Measurements from ENCODE around the gene RNF8.
"Not testable (repeated sequence)": the region's sequence is repeated elsewhere in the genome, so short reads cannot be mapped to it uniquely, and the experiment has no call there.

The RNF8 gene

DNA sequence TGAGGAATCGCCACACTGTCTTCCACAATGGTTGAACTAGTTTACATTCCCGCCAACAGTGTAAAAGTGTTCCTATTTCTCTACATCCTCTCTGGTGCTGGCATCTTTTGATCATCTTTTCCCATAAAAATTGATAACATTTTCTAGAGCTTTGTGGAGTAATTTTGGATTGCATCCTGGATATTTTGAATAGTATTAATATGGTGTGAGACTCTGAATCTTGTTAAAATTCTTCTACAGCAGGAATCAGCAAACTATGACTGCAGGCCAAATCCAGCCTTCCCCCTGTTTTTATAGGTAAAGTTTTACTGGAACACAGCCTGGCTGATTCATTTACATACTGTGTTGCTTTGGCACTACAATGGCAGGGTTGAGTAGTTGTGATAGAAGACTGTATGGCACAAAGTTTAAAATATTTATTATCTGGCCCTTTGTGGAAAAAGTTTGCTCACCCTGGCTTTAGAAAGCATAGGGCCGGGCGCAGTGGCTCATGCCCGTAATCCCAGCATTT lies 15.0 kb upstream of the RNF8 start:
- in situ Hi-C loops (cut with HindIII; ENCODE audit: low pct_ligation_motif_present, low sequenced_read_pairs): no loop called here
- H3K27ac ChIP-seq: no peak overlapping the region
- TF ChIP-seq, protein P1, sequence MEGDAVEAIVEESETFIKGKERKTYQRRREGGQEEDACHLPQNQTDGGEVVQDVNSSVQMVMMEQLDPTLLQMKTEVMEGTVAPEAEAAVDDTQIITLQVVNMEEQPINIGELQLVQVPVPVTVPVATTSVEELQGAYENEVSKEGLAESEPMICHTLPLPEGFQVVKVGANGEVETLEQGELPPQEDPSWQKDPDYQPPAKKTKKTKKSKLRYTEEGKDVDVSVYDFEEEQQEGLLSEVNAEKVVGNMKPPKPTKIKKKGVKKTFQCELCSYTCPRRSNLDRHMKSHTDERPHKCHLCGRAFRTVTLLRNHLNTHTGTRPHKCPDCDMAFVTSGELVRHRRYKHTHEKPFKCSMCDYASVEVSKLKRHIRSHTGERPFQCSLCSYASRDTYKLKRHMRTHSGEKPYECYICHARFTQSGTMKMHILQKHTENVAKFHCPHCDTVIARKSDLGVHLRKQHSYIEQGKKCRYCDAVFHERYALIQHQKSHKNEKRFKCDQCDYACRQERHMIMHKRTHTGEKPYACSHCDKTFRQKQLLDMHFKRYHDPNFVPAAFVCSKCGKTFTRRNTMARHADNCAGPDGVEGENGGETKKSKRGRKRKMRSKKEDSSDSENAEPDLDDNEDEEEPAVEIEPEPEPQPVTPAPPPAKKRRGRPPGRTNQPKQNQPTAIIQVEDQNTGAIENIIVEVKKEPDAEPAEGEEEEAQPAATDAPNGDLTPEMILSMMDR (IDR thresholded peaks at IDR 0.05; ENCODE audit: low read depth, low read length, missing control alignments): no peak
- DNase-seq: no peak
- no peak overlapping the region for H3K4me3 ChIP-seq (ENCODE audit: low read depth, low read length)
- H3K36me3 ChIP-seq (replicated peaks): no peaks in the 10 kb centered on the region
- H3K27me3 ChIP-seq (replicated peaks): no peaks in the 10 kb centered on the region

DNA sequence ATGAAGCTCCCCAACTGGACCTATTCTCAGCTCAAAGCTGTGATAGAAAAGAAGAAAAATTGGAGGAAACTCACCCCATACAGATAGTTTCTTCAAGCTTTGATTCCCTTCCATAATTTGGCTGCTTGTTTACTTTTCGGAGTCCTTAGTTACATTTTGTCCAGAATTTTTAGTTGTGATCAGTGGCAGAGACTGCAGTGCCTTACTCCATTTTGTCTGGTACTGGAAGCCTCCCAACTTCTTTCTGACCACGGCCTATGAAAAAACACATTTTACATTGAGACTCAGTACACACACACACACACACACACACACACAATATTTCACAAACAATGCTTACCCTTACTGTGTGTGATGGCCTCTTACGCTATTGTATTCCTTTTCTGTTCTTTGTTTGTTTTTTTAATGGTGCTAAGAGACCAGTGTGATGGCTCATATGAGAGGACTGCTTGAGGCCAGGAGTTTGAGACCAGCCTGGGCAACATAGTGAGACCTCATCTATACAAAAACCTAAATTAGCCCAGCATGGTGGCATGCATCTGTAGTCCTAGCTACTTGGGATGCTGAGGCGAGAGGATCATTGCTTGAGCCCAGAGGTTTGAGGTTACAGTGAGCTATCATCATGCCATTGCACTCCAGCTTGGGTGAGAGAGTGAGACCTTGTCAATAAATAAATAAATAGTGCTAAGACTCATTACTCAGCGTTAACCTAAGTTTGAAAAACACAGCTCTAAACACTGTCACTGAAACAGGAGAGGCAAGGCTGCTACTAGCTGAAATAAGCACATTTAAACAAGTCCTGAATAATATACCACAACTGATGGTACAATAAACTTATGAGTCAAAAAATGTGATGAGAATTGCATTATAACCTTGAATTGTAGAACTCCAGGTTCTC lies 13.8 kb upstream of the RNF8 start:
- Histone ChIP-seq H3K36me3 (replicated peaks) (no peaks in the 10 kb centered on the region), H3K27ac (no peak overlapping the region), H3K27me3 (replicated peaks) (no peaks in the 10 kb centered on the region), H3K4me3 (ENCODE audit: low read depth, low read length) (no peak overlapping the region)
- TF ChIP-seq, protein P1 (IDR thresholded peaks at IDR 0.05; ENCODE audit: low read depth, low read length, missing control alignments): no peak
- in situ Hi-C loops (cut with HindIII; ENCODE audit: low pct_ligation_motif_present, low sequenced_read_pairs): no loop called here
- no peak for DNase-seq

DNA sequence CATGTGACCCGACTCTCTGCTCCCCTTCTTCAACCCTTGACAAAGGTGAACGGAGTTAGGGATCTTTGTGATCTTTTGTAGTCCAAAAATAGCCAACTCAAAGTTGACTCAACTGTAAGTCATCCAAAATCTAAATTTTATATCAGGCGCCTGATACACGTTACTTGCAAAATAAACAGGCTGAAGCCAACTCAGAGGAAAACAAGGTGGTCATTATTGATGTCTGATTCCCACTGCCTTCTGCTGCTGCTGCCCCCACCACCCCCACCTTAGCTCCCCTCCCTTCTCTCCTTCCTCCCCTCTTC lies 13.2 kb upstream of the RNF8 start:
- TF ChIP-seq, protein P1 (IDR thresholded peaks at IDR 0.05; ENCODE audit: low read depth, low read length, missing control alignments): no peak
- Histone ChIP-seq H3K36me3 (replicated peaks) (no peaks in the 10 kb centered on the region), H3K27ac (no peak overlapping the region), H3K4me3 (ENCODE audit: low read depth, low read length) (no peak overlapping the region), H3K27me3 (replicated peaks) (no peaks in the 10 kb centered on the region)
- DNase-seq: no peak
- in situ Hi-C loops (cut with HindIII; ENCODE audit: low pct_ligation_motif_present, low sequenced_read_pairs): no loop called here

DNA sequence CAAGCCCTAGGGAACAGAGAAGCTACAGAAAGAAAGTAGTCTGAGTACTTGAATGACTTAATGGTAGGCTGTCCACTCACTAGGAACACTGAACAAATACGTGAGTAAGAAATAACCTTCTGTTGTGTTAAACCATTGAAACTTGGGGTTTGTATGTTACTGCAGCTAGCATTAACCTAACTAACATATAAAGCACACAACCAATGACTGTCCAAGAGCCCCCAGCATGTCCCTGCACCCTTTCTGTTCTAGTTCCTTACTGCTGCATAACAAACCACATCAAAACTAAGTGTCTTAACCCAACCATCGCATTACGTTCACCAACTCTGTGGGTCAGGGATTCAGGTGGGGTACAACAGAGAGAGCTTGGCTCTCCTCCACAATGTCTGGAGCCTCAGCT lies 10.5 kb upstream of the RNF8 start:
- Histone ChIP-seq H3K27ac (no peak overlapping the region), H3K4me3 (ENCODE audit: low read depth, low read length) (no peak overlapping the region), H3K36me3 (replicated peaks) (no peaks in the 10 kb centered on the region), H3K27me3 (replicated peaks) (no peaks in the 10 kb centered on the region)
- TF ChIP-seq, protein P1 (IDR thresholded peaks at IDR 0.05; ENCODE audit: low read depth, low read length, missing control alignments): no peak
- in situ Hi-C loops (cut with HindIII; ENCODE audit: low pct_ligation_motif_present, low sequenced_read_pairs): no loop called here
- DNase-seq: no peak

DNA sequence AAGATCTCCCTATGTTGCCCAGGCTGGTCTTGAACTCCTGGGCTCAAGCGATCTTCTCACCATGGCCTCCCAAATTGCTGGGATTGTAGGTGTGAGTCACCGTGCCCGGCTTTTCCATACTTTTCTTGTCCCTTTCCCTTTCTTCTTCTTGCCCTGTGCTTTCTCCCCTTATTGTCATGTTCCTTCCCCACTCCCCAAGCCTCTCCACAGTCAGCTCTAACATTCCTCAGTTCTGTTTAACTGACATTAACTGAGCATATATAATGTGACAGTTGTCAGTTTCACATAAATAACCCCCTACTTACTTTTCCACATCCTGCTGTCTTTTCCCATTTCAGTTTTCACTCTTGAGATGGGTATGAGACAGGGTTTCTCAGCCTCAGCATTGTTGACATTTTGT lies 9.5 kb upstream of the RNF8 start:
- Histone ChIP-seq H3K36me3 (replicated peaks) (no peaks in the 10 kb centered on the region), H3K4me3 (ENCODE audit: low read depth, low read length) (no peak overlapping the region), H3K27me3 (replicated peaks) (no peaks in the 10 kb centered on the region), H3K27ac (no peak overlapping the region)
- DNase-seq: no peak
- TF ChIP-seq, protein P1 (IDR thresholded peaks at IDR 0.05; ENCODE audit: low read depth, low read length, missing control alignments): no peak
- in situ Hi-C loops (cut with HindIII; ENCODE audit: low pct_ligation_motif_present, low sequenced_read_pairs): no loop called here

DNA sequence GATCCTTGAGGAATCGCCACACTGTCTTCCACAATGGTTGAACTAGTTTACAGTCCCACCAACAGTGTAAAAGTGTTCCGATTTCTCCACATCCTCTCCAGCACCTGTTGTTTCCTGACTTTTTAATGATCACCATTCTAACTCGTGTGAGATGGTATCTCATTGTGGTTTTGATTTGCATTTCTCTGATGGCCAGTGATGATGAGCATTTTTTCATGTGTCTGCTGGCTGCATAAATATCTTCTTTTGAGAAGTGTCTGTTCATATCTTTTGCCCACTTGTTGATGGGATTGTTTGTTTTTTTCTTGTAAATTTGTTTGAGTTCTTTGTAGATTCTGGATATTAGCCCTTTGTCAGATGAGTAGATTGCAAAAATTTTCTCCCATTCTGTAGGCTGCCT lies 8.0 kb upstream of the RNF8 start:
- in situ Hi-C loops (cut with HindIII; ENCODE audit: low pct_ligation_motif_present, low sequenced_read_pairs); H3K4me3 ChIP-seq (ENCODE audit: low read depth, low read length); DNase-seq; H3K27me3 ChIP-seq (replicated peaks); H3K36me3 ChIP-seq (replicated peaks); H3K27ac ChIP-seq: not testable (repeated sequence)
